ENCODE data around the gene TRMT13.

TRMT13 gene

GRCh38 chr1:100090471-100090870 is 42.5 kb upstream of the TRMT13 start:
- Histone ChIP-seq H3K4me1 (ENCODE audit: insufficient read depth, low read length, poor library complexity, severe bottlenecking) (no peaks in the 10 kb centered on the region), H3K27me3 (ENCODE audit: insufficient read depth, low read length, poor library complexity, severe bottlenecking) (no peaks in the 10 kb centered on the region), H2AFZ (ENCODE audit: low read length) (no peak overlapping the region), H3F3A (ENCODE audit: low read depth) (no peaks in the 10 kb centered on the region), H4K20me1 (ENCODE audit: insufficient read depth, low read length, poor library complexity, severe bottlenecking) (no peaks in the 10 kb centered on the region), H3K4me2 (ENCODE audit: low read depth, low read length, poor library complexity, severe bottlenecking) (no peak overlapping the region), H3K9me2 (replicated peaks; ENCODE audit: low read depth, low read length) (no peaks in the 10 kb centered on the region), H3K4me3 (ENCODE audit: low read length, poor library complexity, severe bottlenecking) (no peak overlapping the region), H3K79me2 (ENCODE audit: insufficient read depth, low read length) (no peaks in the 10 kb centered on the region), H3K9me3 (ENCODE audit: insufficient read depth, low read depth, low read length) (no peaks in the 10 kb centered on the region), H3K36me3 (ENCODE audit: insufficient read depth, low read length) (peaks cover 50% of the 10 kb centered on the region; the same call in 1 of the 2 replicates), H3K9ac (ENCODE audit: low read depth, low read length, poor library complexity, severe bottlenecking) (no peak overlapping the region)
- TF ChIP-seq EZH2phosphoT487 (IDR thresholded peaks at IDR 0.05; ENCODE audit: borderline replicate concordance) (no peak), CTCF (conservative IDR thresholded peaks at IDR 0.05; ENCODE audit: low read length) (no peak)

GRCh38 chr1:100100202-100100601 is 32.8 kb upstream of the TRMT13 start:
- no peaks in the 10 kb centered on the region for H3K4me1 ChIP-seq (ENCODE audit: insufficient read depth, low read length, poor library complexity, severe bottlenecking)
- peaks cover 91% of the 10 kb centered on the region for H3K36me3 ChIP-seq (ENCODE audit: insufficient read depth, low read length)

GRCh38 chr1:100101564-100101963 is 31.4 kb upstream of the TRMT13 start:
- Histone ChIP-seq H2AFZ (ENCODE audit: low read length) (no peak overlapping the region), H3F3A (ENCODE audit: low read depth) (no peaks in the 10 kb centered on the region), H3K4me1 (ENCODE audit: insufficient read depth, low read length, poor library complexity, severe bottlenecking) (no peaks in the 10 kb centered on the region), H3K9me3 (ENCODE audit: insufficient read depth, low read depth, low read length) (no peaks in the 10 kb centered on the region), H3K9me2 (replicated peaks; ENCODE audit: low read depth, low read length) (no peaks in the 10 kb centered on the region), H3K79me2 (ENCODE audit: insufficient read depth, low read length) (no peaks in the 10 kb centered on the region), H3K27me3 (ENCODE audit: insufficient read depth, low read length, poor library complexity, severe bottlenecking) (no peaks in the 10 kb centered on the region), H3K36me3 (ENCODE audit: insufficient read depth, low read length) (peaks cover 91% of the 10 kb centered on the region), H3K4me3 (ENCODE audit: low read length, poor library complexity, severe bottlenecking) (no peak overlapping the region), H3K4me2 (ENCODE audit: low read depth, low read length, poor library complexity, severe bottlenecking) (no peak overlapping the region), H3K9ac (ENCODE audit: low read depth, low read length, poor library complexity, severe bottlenecking) (no peak overlapping the region), H4K20me1 (ENCODE audit: insufficient read depth, low read length, poor library complexity, severe bottlenecking) (no peaks in the 10 kb centered on the region)
- TF ChIP-seq CTCF (conservative IDR thresholded peaks at IDR 0.05; ENCODE audit: low read length) (no peak), EZH2phosphoT487 (IDR thresholded peaks at IDR 0.05; ENCODE audit: borderline replicate concordance) (no peak)

More at GRCh38 chr1:100100202-100100601, 32.8 kb upstream of the TRMT13 start:
- no peaks in the 10 kb centered on the region for H3K9me3 ChIP-seq (ENCODE audit: insufficient read depth, low read depth, low read length)
- no peaks in the 10 kb centered on the region for H4K20me1 ChIP-seq (ENCODE audit: insufficient read depth, low read length, poor library complexity, severe bottlenecking)
- H3K79me2 ChIP-seq (ENCODE audit: insufficient read depth, low read length): no peaks in the 10 kb centered on the region
- no peaks in the 10 kb centered on the region for H3K27me3 ChIP-seq (ENCODE audit: insufficient read depth, low read length, poor library complexity, severe bottlenecking)
- no peak overlapping the region for H3K4me3 ChIP-seq (ENCODE audit: low read length, poor library complexity, severe bottlenecking)
- H3K9me2 ChIP-seq (replicated peaks; ENCODE audit: low read depth, low read length): no peaks in the 10 kb centered on the region
- no peak overlapping the region for H3K4me2 ChIP-seq (ENCODE audit: low read depth, low read length, poor library complexity, severe bottlenecking)
- no peak overlapping the region for H2AFZ ChIP-seq (ENCODE audit: low read length)
- H3F3A ChIP-seq (ENCODE audit: low read depth): no peaks in the 10 kb centered on the region
- H3K9ac ChIP-seq (ENCODE audit: low read depth, low read length, poor library complexity, severe bottlenecking): no peak overlapping the region
- TF ChIP-seq CTCF (conservative IDR thresholded peaks at IDR 0.05; ENCODE audit: low read length) (no peak), EZH2phosphoT487 (IDR thresholded peaks at IDR 0.05; ENCODE audit: borderline replicate concordance) (no peak)

Data from Loucy (cell line).